ENCODE results near the gene SLC16A3.

DNA sequence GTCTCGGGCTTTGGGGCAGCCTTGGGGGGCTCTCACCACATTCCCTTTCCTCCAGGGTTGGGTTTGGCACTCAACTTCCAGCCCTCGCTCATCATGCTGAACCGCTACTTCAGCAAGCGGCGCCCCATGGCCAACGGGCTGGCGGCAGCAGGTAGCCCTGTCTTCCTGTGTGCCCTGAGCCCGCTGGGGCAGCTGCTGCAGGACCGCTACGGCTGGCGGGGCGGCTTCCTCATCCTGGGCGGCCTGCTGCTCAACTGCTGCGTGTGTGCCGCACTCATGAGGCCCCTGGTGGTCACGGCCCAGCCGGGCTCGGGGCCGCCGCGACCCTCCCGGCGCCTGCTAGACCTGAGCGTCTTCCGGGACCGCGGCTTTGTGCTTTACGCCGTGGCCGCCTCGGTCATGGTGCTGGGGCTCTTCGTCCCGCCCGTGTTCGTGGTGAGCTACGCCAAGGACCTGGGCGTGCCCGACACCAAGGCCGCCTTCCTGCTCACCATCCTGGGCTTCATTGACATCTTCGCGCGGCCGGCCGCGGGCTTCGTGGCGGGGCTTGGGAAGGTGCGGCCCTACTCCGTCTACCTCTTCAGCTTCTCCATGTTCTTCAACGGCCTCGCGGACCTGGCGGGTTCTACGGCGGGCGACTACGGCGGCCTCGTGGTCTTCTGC is 8.4 kb downstream of the SLC16A3 start:
- TF ChIP-seq GATA3 (IDR thresholded peaks at IDR 0.05; ENCODE audit: low read depth, low read length) (no peak), GATA2 (IDR thresholded peaks at IDR 0.05; ENCODE audit: low read depth, low read length) (no peak)

Measured in SH-SY5Y (cell line).